Esophagus squamous epithelium (tissue), 5 donors: ENCODE results near the gene ABCA12. TPM values are rescaled to one million over a fixed set of nuclear protein-coding genes. Genes with fewer than 3 reads are reported as not detected.

Source experiments
- DNase-seq: peaks from one replicate; lab custom pipeline; 2025; lab: John Stamatoyannopoulos, UW
- H3K27ac ChIP-seq, 4 donors: fragments of 200-600 bp; sonication (generic); one replicate each; pipeline ENCODE4 v1.5.1; 2016 to 2019; ENCODE audit warnings: mild to moderate bottlenecking in 1 of 4
- H3K27me3 ChIP-seq, 4 donors: fragments of 200-600 bp; sonication (generic); 1 replicate in 3 of 4; 2 replicates in 1 of 4; pipeline versions ENCODE4 v1.5.1 to v1.6.0; 2017 to 2021; ENCODE audit warnings: antibody characterized with exemption in 1 of 4
- H3K36me3 ChIP-seq, 3 donors: fragments of 200-600 bp; sonication (generic); one replicate each; pipeline ENCODE4 v1.5.1; 2016 to 2019
- H3K4me1 ChIP-seq, 3 donors: fragments of 200-600 bp; sonication (generic); one replicate each; pipeline ENCODE4 v1.5.1; 2017 to 2019
- H3K4me3 ChIP-seq, 4 donors: fragments of 200-600 bp; sonication (generic); 1 replicate in 3 of 4; 2 replicates in 1 of 4; pipeline ENCODE4 v1.5.1; 2016 to 2019; ENCODE audit warnings: mild to moderate bottlenecking in 2 of 4, moderate library complexity in 1 of 4
- H3K9me3 ChIP-seq, 3 donors: fragments of 200-600 bp; sonication (generic); one replicate each; pipeline ENCODE4 v1.5.1; 2016 to 2019
- POLR2A ChIP-seq, 4 donors: fragments of 450-650 bp; IDR thresholded peaks; one replicate each; pipeline ENCODE4 v1.6.1; 2017; ENCODE audit warnings: antibody characterized with exemption in 4 of 4, mild to moderate bottlenecking in 4 of 4, moderate library complexity in 3 of 4
- WGBS, 2 donors: methylation state at CpG; one replicate each; pipeline ENCODE4 v1.1.5; 2018; 5-methylcytosine and 5-hydroxymethylcytosine counted together
- intact Hi-C: fragments of 100-400 bp; cut with DNase I; formaldehyde crosslinking; loops from one replicate; pipeline ENCODE4 v1.15.0; 2022
- total RNA-seq, 4 donors: library from RNA; depleted of rRNA; stranded (reverse); fragments of >200 nt; gene quantifications; one replicate each; pipeline ENCODE4 v1.1.0, GENCODE V29; 2016
- TF ChIP-seq, protein P1 (sequence below), 6 experiments: fragments of 450-650 bp in 4 of 6; fragments of 200-600 bp in 2 of 6; sonication (generic) in 2 of 6; IDR thresholded peaks; one replicate each; pipeline ENCODE4 v1.5.1; 2016 to 2019; ENCODE audit warnings: antibody characterized with exemption in 6 of 6, mild to moderate bottlenecking in 4 of 6, moderate library complexity in 4 of 6
- donor health status: DM: yes; HTN: yes; CAD: no.

Gene ABCA12
- total RNA-seq, 4 donors from 2014 or later = 1.5 to 45.7 (median 3.8) TPM

DNA sequence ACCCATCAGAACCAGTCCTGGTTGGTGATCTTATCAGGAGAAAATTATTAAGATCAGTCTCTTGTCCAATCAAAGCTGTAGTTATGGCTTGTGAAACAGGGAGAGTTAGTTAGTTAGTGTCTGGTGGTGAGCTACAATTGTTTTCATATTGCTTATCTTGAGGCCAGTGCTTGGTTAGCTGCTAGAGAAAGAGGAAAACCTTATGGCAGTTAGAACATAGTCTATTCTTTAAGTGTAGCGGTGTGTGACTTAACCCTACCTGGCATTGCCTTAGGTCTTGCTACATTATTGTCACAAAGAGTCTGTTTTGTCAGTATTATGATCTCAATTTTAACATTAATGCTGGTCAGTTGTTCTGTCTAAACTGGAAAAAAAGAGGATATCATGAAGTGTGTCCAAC lies 11.5 kb upstream of the ABCA12 start:
- intact Hi-C loops = no loop called here
- no peak overlapping the region for H3K4me3 ChIP-seq
- WGBS, 2 donors = 77 to 79% methylated on average over 1 of the region's 1 CpG
- H3K36me3 ChIP-seq = no peaks in the 10 kb centered on the region
- no peaks in the 10 kb centered on the region for H3K4me1 ChIP-seq
- no peaks in the 10 kb centered on the region for H3K9me3 ChIP-seq
- H3K27ac ChIP-seq = no peak overlapping the region
- H3K27me3 ChIP-seq = no peaks in the 10 kb centered on the region
- no peak for TF ChIP-seq POLR2A (IDR thresholded peaks at IDR 0.05)
- TF ChIP-seq, protein P1, sequence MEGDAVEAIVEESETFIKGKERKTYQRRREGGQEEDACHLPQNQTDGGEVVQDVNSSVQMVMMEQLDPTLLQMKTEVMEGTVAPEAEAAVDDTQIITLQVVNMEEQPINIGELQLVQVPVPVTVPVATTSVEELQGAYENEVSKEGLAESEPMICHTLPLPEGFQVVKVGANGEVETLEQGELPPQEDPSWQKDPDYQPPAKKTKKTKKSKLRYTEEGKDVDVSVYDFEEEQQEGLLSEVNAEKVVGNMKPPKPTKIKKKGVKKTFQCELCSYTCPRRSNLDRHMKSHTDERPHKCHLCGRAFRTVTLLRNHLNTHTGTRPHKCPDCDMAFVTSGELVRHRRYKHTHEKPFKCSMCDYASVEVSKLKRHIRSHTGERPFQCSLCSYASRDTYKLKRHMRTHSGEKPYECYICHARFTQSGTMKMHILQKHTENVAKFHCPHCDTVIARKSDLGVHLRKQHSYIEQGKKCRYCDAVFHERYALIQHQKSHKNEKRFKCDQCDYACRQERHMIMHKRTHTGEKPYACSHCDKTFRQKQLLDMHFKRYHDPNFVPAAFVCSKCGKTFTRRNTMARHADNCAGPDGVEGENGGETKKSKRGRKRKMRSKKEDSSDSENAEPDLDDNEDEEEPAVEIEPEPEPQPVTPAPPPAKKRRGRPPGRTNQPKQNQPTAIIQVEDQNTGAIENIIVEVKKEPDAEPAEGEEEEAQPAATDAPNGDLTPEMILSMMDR (IDR thresholded peaks at IDR 0.05) = no peak
- DNase-seq = no peak

DNA sequence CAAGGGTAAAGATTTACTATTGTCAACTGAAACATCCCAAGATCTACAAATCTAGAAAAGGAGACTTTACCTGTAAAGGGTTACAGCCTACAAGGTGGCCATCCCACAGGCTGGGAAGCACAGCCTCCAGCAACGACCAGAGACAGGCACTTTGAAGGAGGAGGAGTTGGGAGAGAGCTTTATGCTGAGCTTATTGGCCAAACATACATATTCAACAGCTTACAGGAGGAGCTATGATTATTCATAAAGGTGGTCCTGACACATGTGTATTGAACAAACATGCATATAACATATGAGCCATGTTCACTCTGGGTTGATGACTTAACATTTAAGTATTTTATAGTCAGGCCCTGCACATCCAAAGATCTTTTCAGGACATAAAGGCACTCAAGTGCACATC lies 11.1 kb upstream of the ABCA12 start:
- Histone ChIP-seq H3K27ac (no peak overlapping the region), H3K27me3 (no peaks in the 10 kb centered on the region), H3K9me3 (no peaks in the 10 kb centered on the region), H3K4me3 (no peak overlapping the region), H3K36me3 (no peaks in the 10 kb centered on the region), H3K4me1 (no peaks in the 10 kb centered on the region)
- TF ChIP-seq, protein P1 (IDR thresholded peaks at IDR 0.05) = no peak
- TF ChIP-seq POLR2A (IDR thresholded peaks at IDR 0.05) = no peak
- DNase-seq = no peak
- 29 to 36% methylated on average over 1 of the region's 1 CpG for WGBS, 2 donors
- intact Hi-C loops = no loop called here

DNA sequence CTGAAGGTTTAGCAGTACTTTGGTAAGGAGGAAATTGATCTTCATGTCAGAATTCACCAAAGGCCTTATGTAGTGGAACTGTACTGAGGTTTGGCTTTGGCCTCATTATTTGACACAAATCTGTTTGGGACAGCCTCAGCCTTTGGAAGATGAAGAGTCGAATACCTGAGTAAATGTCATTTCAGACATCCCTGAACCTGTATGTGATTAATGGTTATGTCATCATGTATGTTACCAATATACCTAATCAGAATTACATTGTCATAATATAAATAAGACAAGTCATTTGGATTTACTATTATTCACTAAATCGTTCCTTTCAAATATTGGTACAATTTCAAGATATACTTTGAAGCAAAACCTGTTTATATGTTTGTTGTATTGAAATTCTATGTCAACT lies 10.6 kb upstream of the ABCA12 start:
- H3K4me3 ChIP-seq = no peak overlapping the region
- H3K4me1 ChIP-seq = no peaks in the 10 kb centered on the region
- H3K27ac ChIP-seq = no peak overlapping the region
- H3K36me3 ChIP-seq = no peaks in the 10 kb centered on the region
- no peak for DNase-seq
- whole genome bisulfite sequencing, 2 donors = 33 to 66% methylated on average over 2 of the region's 2 CpGs
- H3K9me3 ChIP-seq = no peaks in the 10 kb centered on the region
- intact Hi-C loops = no loop called here
- TF ChIP-seq POLR2A (IDR thresholded peaks at IDR 0.05) = no peak
- TF ChIP-seq, protein P1 (IDR thresholded peaks at IDR 0.05) = no peak
- H3K27me3 ChIP-seq = no peaks in the 10 kb centered on the region

DNA sequence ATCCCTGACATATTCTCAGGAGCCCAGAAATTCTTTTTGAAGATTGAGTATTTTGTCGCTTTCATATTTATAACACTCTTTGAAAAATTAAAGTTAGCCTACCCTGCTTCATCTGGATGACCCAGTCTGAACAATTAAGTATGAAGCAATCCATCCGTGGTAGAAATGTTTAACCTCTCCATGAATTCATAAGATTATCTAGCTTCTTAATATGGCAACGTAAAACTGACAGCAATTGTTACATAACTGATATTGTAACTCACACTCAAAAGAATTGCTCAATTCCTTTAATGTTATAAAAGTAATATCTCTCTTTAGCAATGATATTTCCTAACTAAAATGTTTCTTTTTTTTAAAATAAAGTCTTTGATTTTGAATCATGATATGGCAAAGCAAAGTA lies 7.2 kb upstream of the ABCA12 start:
- intact Hi-C loops = no loop called here
- no peak for TF ChIP-seq POLR2A (IDR thresholded peaks at IDR 0.05)
- TF ChIP-seq, protein P1 (IDR thresholded peaks at IDR 0.05) = no peak
- Histone ChIP-seq H3K36me3 (no peaks in the 10 kb centered on the region), H3K27me3 (no peaks in the 10 kb centered on the region), H3K4me3 (no peak overlapping the region), H3K9me3 (no peaks in the 10 kb centered on the region), H3K27ac (no peak overlapping the region), H3K4me1 (no peaks in the 10 kb centered on the region)
- no peak for DNase-seq
- WGBS, 2 donors = 30 to 47% methylated on average over 3 of the region's 3 CpGs

DNA sequence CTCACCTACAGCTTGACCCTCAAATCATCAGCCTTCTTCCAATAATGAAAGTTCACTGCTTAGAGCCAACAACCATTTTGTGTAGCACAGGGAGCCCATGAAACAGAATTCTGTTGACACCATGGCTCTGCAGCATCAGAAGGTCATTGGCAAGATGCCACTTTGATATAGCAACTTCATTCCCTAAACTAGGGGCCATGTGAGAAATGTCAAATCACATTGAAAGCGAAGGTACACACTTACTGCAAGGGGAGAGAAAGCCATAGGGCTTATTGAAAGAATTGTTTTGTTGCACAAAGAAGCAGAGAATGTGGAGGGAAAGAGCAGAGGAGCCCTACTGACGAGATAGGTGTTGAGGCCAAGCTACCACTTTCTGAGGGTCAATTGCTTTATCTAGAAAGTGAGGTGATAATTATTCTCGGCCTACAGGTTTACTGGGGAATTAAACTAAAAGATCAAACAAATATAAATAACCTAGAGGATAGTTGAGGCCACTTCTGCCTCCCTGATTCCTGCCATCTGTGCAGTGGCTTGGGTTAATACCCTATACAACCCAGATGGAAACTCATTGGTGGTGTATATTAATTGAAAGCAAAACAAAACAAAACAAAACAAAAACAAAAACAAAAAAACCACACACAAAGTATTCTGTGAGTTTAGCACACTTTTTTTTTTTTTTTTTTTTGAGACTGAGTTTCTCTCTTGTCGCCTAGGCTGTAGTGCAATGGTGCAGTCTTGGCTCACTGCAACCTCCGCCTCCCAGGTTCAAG lies 5.9 kb upstream of the ABCA12 start:
- whole genome bisulfite sequencing, 2 donors = 81 to 86% methylated on average over 5 of the region's 5 CpGs
- no peak overlapping the region for H3K27ac ChIP-seq
- H3K36me3 ChIP-seq = no peaks in the 10 kb centered on the region
- no peak for DNase-seq
- no peak overlapping the region for H3K4me3 ChIP-seq
- H3K4me1 ChIP-seq = peaks cover 0 to 11% (median 0%) of the 10 kb centered on the region in 3 donors
- TF ChIP-seq, protein P1 (IDR thresholded peaks at IDR 0.05) = no peak
- intact Hi-C loops = no loop called here
- H3K9me3 ChIP-seq = no peaks in the 10 kb centered on the region
- no peaks in the 10 kb centered on the region for H3K27me3 ChIP-seq
